Superior temporal gyrus (tissue), 1 donor: ENCODE measurements around the gene EXOG.

Source experiments
- DNase-seq: peaks from one replicate; pipeline ENCODE4 v3.0.0-alpha.2; 2016; ENCODE audit errors: extremely low spot score

Gene EXOG

GRCh38 chr3:38473229-38473628 is 22.9 kb upstream of the EXOG start:
- DNase-seq, result no peak

GRCh38 chr3:38474928-38475605 is 21.1 kb upstream of the EXOG start:
- no peak for DNase-seq

GRCh38 chr3:38475716-38476115 is 20.4 kb upstream of the EXOG start:
- DNase-seq, result no peak

GRCh38 chr3:38476157-38476756 is 19.9 kb upstream of the EXOG start:
- no peak for DNase-seq

- DNase-seq, result no peak
These were observed 18.9 kb upstream of the EXOG start for GRCh38 chr3:38477057-38477820.

DNA sequence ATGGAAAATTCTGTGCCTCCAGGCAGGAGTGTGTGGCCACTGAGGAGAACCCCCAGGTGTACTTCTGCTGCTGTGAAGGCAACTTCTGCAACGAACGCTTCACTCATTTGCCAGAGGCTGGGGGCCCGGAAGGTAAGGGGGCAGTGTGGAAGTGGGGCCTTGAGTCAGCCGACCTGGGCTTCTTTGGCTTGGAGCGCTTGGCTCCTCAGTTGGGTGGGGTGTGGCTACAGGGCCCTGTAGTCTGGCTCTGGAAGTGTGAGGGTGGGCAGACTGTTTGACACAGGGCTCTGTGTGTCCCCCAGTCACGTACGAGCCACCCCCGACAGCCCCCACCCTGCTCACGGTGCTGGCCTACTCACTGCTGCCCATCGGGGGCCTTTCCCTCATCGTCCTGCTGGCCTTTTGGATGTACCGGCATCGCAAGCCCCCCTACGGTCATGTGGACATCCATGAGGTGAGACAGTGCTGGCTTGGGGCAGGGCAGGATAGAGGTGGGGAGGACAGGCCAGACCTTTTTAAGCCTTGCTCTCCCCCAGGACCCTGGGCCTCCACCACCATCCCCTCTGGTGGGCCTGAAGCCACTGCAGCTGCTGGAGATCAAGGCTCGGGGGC is 18.2 kb upstream of the EXOG start:
- no peak for DNase-seq

DNA sequence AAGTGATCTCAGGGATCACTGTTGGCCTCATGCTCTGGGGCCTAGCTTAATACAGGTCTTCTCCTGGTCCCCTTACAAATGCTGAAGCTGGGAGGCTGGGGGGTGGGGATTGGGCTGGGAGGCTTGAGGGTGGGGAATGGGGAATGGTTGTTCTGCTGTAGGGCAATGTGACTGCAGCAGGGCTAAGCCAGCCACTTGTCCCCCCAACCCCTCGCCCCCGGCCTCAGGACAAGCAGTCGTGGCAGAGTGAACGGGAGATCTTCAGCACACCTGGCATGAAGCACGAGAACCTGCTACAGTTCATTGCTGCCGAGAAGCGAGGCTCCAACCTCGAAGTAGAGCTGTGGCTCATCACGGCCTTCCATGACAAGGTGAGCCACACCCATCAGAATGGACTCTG is 17.2 kb upstream of the EXOG start:
- DNase-seq, result no peak

- peak; percentile 86 for DNase-seq
These were observed 16.6 kb upstream of the EXOG start for GRCh38 chr3:38479431-38480092.

DNA sequence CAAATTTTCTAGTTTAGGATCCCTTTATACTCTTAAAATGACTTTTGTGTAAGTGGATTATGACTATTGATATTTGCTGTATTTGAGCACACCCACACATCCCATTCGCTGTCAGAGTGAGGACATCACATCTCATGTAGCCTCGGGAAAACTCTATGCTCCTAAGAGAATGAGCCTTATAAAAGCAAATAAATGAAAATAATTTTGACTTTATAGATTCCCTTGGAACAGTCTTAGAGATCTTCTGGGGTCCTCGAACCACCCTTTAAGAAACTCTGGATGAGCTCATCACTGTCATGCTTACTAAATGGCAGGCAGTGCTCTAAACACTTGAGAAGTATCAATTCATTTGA is 16.1 kb upstream of the EXOG start:
- no peak for DNase-seq

DNA sequence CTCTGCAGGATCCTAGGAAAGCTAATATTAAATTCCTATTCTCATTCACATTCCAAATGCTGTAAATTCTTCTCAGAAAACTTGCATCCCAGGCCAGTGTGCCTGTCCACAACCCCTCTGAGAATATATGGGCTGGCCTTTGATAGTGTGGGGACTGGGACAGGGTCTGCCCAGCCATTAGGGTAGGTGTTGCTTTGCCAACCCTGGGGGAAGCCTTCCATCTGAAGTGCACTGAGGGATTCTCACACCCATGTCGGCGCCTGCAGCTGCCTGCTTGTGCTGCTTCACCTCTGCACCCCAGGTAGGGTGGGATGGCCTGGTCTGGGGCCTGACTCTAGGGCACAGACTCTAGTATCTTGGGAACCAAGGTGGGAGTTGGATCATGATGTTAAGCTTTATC is 15.2 kb upstream of the EXOG start:
- no peak for DNase-seq

DNA sequence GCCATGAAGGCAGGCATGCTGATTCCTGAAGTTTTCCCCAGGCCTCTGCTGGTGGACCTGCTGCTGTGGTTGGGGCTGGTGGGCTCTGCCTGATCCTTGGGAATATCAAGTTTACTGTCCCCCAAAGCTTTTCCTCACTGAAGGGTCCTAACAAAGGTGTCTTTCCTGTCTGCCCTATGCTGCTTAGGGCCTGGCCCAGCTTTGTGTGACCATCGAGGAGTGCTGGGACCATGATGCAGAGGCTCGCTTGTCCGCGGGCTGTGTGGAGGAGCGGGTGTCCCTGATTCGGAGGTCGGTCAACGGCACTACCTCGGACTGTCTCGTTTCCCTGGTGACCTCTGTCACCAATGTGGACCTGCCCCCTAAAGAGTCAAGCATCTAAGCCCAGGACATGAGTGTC is 13.2 kb upstream of the EXOG start:
- DNase-seq, result no peak

DNA sequence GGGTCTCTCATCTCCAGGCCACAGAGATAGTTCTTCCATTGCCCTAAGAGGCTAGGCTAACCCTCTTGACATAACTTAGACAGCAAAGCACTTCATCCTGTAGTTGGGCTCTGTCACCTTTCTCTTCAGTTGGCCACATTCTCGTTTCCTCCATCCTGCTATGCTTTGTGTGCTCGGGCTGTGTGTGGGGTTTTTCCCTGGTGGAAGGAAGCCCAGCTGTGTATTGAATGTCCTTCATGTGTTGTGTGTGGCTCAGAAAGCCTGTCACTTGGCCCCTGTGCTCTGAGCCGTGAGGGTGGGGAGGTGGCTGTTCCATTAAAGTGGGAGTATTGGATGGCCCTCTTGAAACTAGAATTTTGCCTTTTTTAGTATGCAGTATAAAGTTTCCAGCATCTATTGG is 8.8 kb upstream of the EXOG start:
- DNase-seq, result no peak

- DNase-seq, result no peak
These were observed 7.2 kb upstream of the EXOG start for GRCh38 chr3:38488949-38489348.

- peak; percentile 55 for DNase-seq
These were observed 6.4 kb upstream of the EXOG start for GRCh38 chr3:38489766-38490165.

- peak; percentile 66 for DNase-seq
These were observed 5.7 kb upstream of the EXOG start for GRCh38 chr3:38490281-38491030.

- DNase-seq, result no peak
These were observed 4.9 kb upstream of the EXOG start for GRCh38 chr3:38491215-38491614.

- DNase-seq, result no peak
These were observed 3.1 kb upstream of the EXOG start for GRCh38 chr3:38493031-38493430.

GRCh38 chr3:38497031-38497430 is 891 bp downstream of the EXOG start:
- DNase-seq, result no peak

- no peak for DNase-seq
These were observed 4.7 kb downstream of the EXOG start for GRCh38 chr3:38500688-38501417.

- DNase-seq, result no peak
These were observed 11.0 kb downstream of the EXOG start for GRCh38 chr3:38507120-38507519.

DNA sequence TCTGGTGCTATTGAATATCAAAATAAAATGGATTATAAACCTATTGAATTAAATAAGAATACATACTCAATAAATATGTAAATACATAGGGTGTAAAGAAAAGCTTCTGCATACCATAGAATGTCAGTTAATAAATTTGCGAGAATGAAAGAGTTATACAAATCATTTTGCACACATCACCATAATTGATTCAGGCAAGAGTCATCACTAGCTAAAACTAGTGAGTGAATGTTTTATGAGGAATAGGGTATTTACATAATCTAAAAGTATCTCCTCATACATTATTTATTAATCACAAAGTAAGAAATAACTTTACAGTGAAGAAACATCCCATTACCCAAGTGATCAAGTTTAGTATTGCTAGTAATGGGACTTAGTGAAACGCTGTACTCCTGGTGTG is 13.6 kb downstream of the EXOG start:
- DNase-seq, result no peak
